ENCODE measurements around the gene ARAP1. TPM values are rescaled to one million over a fixed set of nuclear protein-coding genes. Genes with fewer than 3 reads are reported as not detected.
A peak's percentile ranks its signal among the peaks of the same experiment; 100 is the strongest.

ARAP1 gene
- total and polyA plus RNA-seq, 8 donors, result 21.5 to 73.5 (median 37.9) TPM

GRCh38 chr11:72758690-72759389 lies 6.6 kb upstream of the ARAP1 start:
- H3K4me1 ChIP-seq, result peaks cover 0 to 9% (median 0%) of the 10 kb centered on the region in 3 donors
- WGBS, 2 donors, result 49 to 66% methylated on average over 17 of the region's 17 CpGs
- H3K36me3 ChIP-seq, result peaks cover 0 to 34% (median 7%) of the 10 kb centered on the region in 3 donors
- H3K27ac ChIP-seq, result peak overlapping the region in 1 of 4 donors; percentile 55
- DNase-seq, result peak in 4 of 6 donors; percentile 46 to 74 (median 57)
- peak; percentile 35 to 67 (median 46) for ATAC-seq
- TF ChIP-seq CTCF (IDR thresholded peaks at IDR 0.05), result no peak
- no peaks in the 10 kb centered on the region for H3K9me3 ChIP-seq
- FAIRE-seq, result no peak
- H3K27me3 ChIP-seq, result no peaks in the 10 kb centered on the region
- no peak overlapping the region for H3K4me3 ChIP-seq
- intact Hi-C loops (cut with DNase I), result no loop called here

- peaks cover 0 to 34% (median 7%) of the 10 kb centered on the region in 3 donors for H3K36me3 ChIP-seq
- FAIRE-seq (no peak), DNase-seq (peak in 1 of 6 donors; percentile 14), ATAC-seq (no peak)
- H3K27ac ChIP-seq, result no peak overlapping the region
- no peaks in the 10 kb centered on the region for H3K9me3 ChIP-seq
- TF ChIP-seq CTCF (IDR thresholded peaks at IDR 0.05), result no peak
- WGBS, 2 donors, result 87 to 91% methylated on average over 7 of the region's 7 CpGs
- peaks cover 0 to 9% (median 0%) of the 10 kb centered on the region in 3 donors for H3K4me1 ChIP-seq
- no peaks in the 10 kb centered on the region for H3K27me3 ChIP-seq
- intact Hi-C loops (cut with DNase I), result no loop called here
- H3K4me3 ChIP-seq, result no peak overlapping the region
These were observed 6.1 kb upstream of the ARAP1 start for GRCh38 chr11:72758304-72758689.

- intact Hi-C loops (cut with DNase I), result no loop called here
- no peak for FAIRE-seq
- ATAC-seq, result no peak
These were observed 3.6 kb upstream of the ARAP1 start for GRCh38 chr11:72755713-72756285.

GRCh38 chr11:72754544-72755155 lies 2.4 kb upstream of the ARAP1 start:
- TF ChIP-seq CTCF (IDR thresholded peaks at IDR 0.05), result no peak
- Histone ChIP-seq H3K27ac (no peak overlapping the region), H3K4me3 (no peak overlapping the region), H3K9me3 (no peaks in the 10 kb centered on the region), H3K27me3 (no peaks in the 10 kb centered on the region), H3K36me3 (peaks cover 0 to 34% (median 7%) of the 10 kb centered on the region in 3 donors), H3K4me1 (no peaks in the 10 kb centered on the region)
- DNase-seq (peak in 1 of 6 donors; percentile 75), FAIRE-seq (no peak), ATAC-seq (no peak)
- intact Hi-C loops (cut with DNase I), result no loop called here
- WGBS, 2 donors, result 90 to 91% methylated on average over 46 to 48 of the region's 48 CpGs

More at GRCh38 chr11:72755713-72756285, 3.6 kb upstream of the ARAP1 start:
- no peak overlapping the region for H3K27ac ChIP-seq
- no peaks in the 10 kb centered on the region for H3K9me3 ChIP-seq
- TF ChIP-seq CTCF (IDR thresholded peaks at IDR 0.05), result no peak
- DNase-seq, result no peak
- peaks cover 0 to 34% (median 7%) of the 10 kb centered on the region in 3 donors for H3K36me3 ChIP-seq
- H3K27me3 ChIP-seq, result no peaks in the 10 kb centered on the region
- WGBS, 2 donors, result 91 to 94% methylated on average over 4 of the region's 4 CpGs
- H3K4me1 ChIP-seq, result peaks cover 0 to 3% (median 0%) of the 10 kb centered on the region in 3 donors
- no peak overlapping the region for H3K4me3 ChIP-seq

Measured in pancreas (tissue), 10 donors.